Activated B cell treated with CpG ODN at 0.5 μM for 24 hours (primary cell): ENCODE results near the gene NCKAP1. TPM values are rescaled to one million over a fixed set of nuclear protein-coding genes. Genes with fewer than 3 reads are reported as not detected.

Source experiments
- ATAC-seq: fragments of 200-7000 bp; cut with Tn5 transposase; one replicate; pipeline ENCODE4 v1.10.0; 2021; ENCODE audit warnings: low read depth, mild to moderate bottlenecking, moderate library complexity
- CTCF ChIA-PET: fragments of 350-600 bp; sonication (Branson Sonifier 250); formaldehyde crosslinking; loops from one replicate; lab custom pipeline; 2021; ENCODE audit warnings: antibody characterized with exemption; lab: Charles Lee
- POLR2A ChIA-PET: fragments of 350-600 bp; sonication (Branson Sonifier 250); formaldehyde crosslinking; loops from one replicate; lab custom pipeline; 2021; ENCODE audit warnings: antibody characterized with exemption; lab: Charles Lee
- DNase-seq: peaks from one replicate; pipeline ENCODE4 v3.0.0; 2022
- H3K27ac Mint-ChIP-seq: one replicate; pipeline ENCODE4 v1.8.0; 2020; ENCODE audit warnings: mixed read lengths
- H3K27me3 Mint-ChIP-seq: one replicate; pipeline ENCODE4 v1.8.0; 2021; ENCODE audit warnings: mixed read lengths
- H3K36me3 Mint-ChIP-seq: one replicate; pipeline ENCODE4 v1.8.0; 2021; ENCODE audit warnings: low read depth, mixed read lengths
- H3K4me1 Mint-ChIP-seq: one replicate; pipeline ENCODE4 v1.8.0; 2021; ENCODE audit warnings: mixed read lengths
- H3K4me3 Mint-ChIP-seq: one replicate; pipeline ENCODE4 v1.8.0; 2020; ENCODE audit warnings: mild to moderate bottlenecking, mixed read lengths
- H3K9me3 Mint-ChIP-seq: one replicate; pipeline ENCODE4 v1.8.0; 2020; ENCODE audit warnings: mixed read lengths
- CTCF ChIP-seq: fragments of 200-600 bp; IDR thresholded peaks from one replicate; pipeline ENCODE4 v1.8.0; 2022; ENCODE audit warnings: antibody characterized with exemption, mild to moderate bottlenecking
- intact Hi-C: fragments of 100-400 bp; cut with micrococcal nuclease; formaldehyde crosslinking; loops from one replicate; pipeline ENCODE4 v1.15.1; 2024
- total RNA-seq: library from RNA; stranded (reverse); gene quantifications from 2 replicates; pipeline ENCODE4 v1.2.3, GENCODE V29; 2022

NCKAP1 gene
- total RNA-seq, 1 donor from 2014 or later, result not detected

GRCh38 chr2:182903566-182903965, 134.7 kb downstream of the NCKAP1 start:
- H3K27me3 Mint-ChIP-seq, result peaks cover 2% of the 10 kb centered on the region
- H3K9me3 Mint-ChIP-seq, result no peaks in the 10 kb centered on the region
- ChIA-PET POLR2A (no interaction called here), CTCF (no interaction called here)
- no peak overlapping the region for H3K4me3 Mint-ChIP-seq
- no peak overlapping the region for H3K27ac Mint-ChIP-seq
- TF ChIP-seq CTCF, result no peak
- intact Hi-C loops, result no loop called here
- DNase-seq (no peak), ATAC-seq (no peak)
- no peaks in the 10 kb centered on the region for H3K4me1 Mint-ChIP-seq
- H3K36me3 Mint-ChIP-seq, result no peaks in the 10 kb centered on the region

- POLR2A ChIA-PET, result no interaction called here
- Mint-ChIP-seq H3K27me3 (peaks cover 2% of the 10 kb centered on the region), H3K4me3 (no peak overlapping the region), H3K9me3 (no peaks in the 10 kb centered on the region), H3K4me1 (no peaks in the 10 kb centered on the region), H3K36me3 (no peaks in the 10 kb centered on the region), H3K27ac (no peak overlapping the region)
- TF ChIP-seq CTCF, result no peak
- no peak for ATAC-seq
- DNase-seq, result no peak
- CTCF ChIA-PET, result no interaction called here
- intact Hi-C loops, result no loop called here
These were observed 136.5 kb downstream of the NCKAP1 start for GRCh38 chr2:182901748-182902147.

GRCh38 chr2:182898718-182899117, 139.5 kb downstream of the NCKAP1 start:
- H3K4me3 Mint-ChIP-seq, result no peak overlapping the region
- ATAC-seq (no peak), DNase-seq (no peak)
- no peaks in the 10 kb centered on the region for H3K9me3 Mint-ChIP-seq
- no peak for TF ChIP-seq CTCF
- ChIA-PET CTCF (no interaction called here), POLR2A (no interaction called here)
- H3K27ac Mint-ChIP-seq, result no peak overlapping the region
- peaks cover 2% of the 10 kb centered on the region for H3K27me3 Mint-ChIP-seq
- H3K4me1 Mint-ChIP-seq, result no peaks in the 10 kb centered on the region
- no peaks in the 10 kb centered on the region for H3K36me3 Mint-ChIP-seq
- intact Hi-C loops, result no loop called here

GRCh38 chr2:182897137-182897536, 141.1 kb downstream of the NCKAP1 start:
- CTCF ChIA-PET, result no interaction called here
- H3K27ac Mint-ChIP-seq, result no peak overlapping the region
- H3K27me3 Mint-ChIP-seq, result peaks cover 2% of the 10 kb centered on the region
- ATAC-seq (no peak), DNase-seq (no peak)
- H3K36me3 Mint-ChIP-seq, result no peaks in the 10 kb centered on the region
- no peak for TF ChIP-seq CTCF
- H3K4me1 Mint-ChIP-seq, result no peaks in the 10 kb centered on the region
- H3K9me3 Mint-ChIP-seq, result no peaks in the 10 kb centered on the region
- H3K4me3 Mint-ChIP-seq, result no peak overlapping the region
- intact Hi-C loops, result no loop called here
- POLR2A ChIA-PET, result no interaction called here

- Mint-ChIP-seq H3K36me3 (no peaks in the 10 kb centered on the region), H3K4me1 (no peaks in the 10 kb centered on the region), H3K27me3 (peaks cover 2% of the 10 kb centered on the region), H3K9me3 (no peaks in the 10 kb centered on the region), H3K27ac (no peak overlapping the region), H3K4me3 (no peak overlapping the region)
- POLR2A ChIA-PET, result no interaction called here
- no peak for ATAC-seq
- intact Hi-C loops, result no loop called here
- TF ChIP-seq CTCF, result no peak
- CTCF ChIA-PET, result no interaction called here
- no peak for DNase-seq
These were observed 142.5 kb downstream of the NCKAP1 start for GRCh38 chr2:182895798-182896197.
